Endodermal cell (in vitro differentiated cells): ENCODE measurements around the gene RHEBL1. TPM values are rescaled to one million over a fixed set of nuclear protein-coding genes. Genes with fewer than 3 reads are reported as not detected.
A peak's percentile ranks its signal among the peaks of the same experiment; 100 is the strongest.

ENCODE experiments used
- DNase-seq: peaks from one replicate; pipeline ENCODE4 v3.0.0-alpha.2; 2017
- H3K27ac ChIP-seq: 2 replicates; pipeline ENCODE4 v1.5.1; 2013; ENCODE audit warnings: mild to moderate bottlenecking, low read depth, low read length, moderate library complexity
- H3K27me3 ChIP-seq: 2 replicates; pipeline ENCODE4 v1.6.1; 2013; ENCODE audit warnings: mild to moderate bottlenecking, low read length, moderate library complexity; ENCODE audit not compliant: insufficient read depth, control insufficient read depth, poor library complexity, severe bottlenecking
- H3K36me3 ChIP-seq: 2 replicates; pipeline ENCODE4 v1.7.0; 2013; ENCODE audit warnings: mild to moderate bottlenecking, low read length, moderate library complexity; ENCODE audit not compliant: control insufficient read depth, insufficient read depth
- H3K4me1 ChIP-seq: one replicate; pipeline ENCODE4 v1.7.0; 2013; ENCODE audit warnings: low read length; ENCODE audit not compliant: control insufficient read depth, insufficient read depth
- H3K4me3 ChIP-seq: 2 replicates; pipeline ENCODE4 v1.5.1; 2013; ENCODE audit warnings: mild to moderate bottlenecking, low read length, moderate library complexity
- H3K9ac ChIP-seq: 2 replicates; pipeline ENCODE4 v1.6.1; 2013; ENCODE audit warnings: mild to moderate bottlenecking, low read length, moderate library complexity; ENCODE audit not compliant: poor library complexity, severe bottlenecking; ENCODE audit errors: extremely low read depth
- H3K9me3 ChIP-seq: 2 replicates; pipeline ENCODE4 v1.6.1; 2013; ENCODE audit warnings: mild to moderate bottlenecking, low read length, moderate library complexity; ENCODE audit not compliant: control insufficient read depth
- H3K27ac Mint-ChIP-seq: 2 replicates; pipeline ENCODE4 v1.8.0; 2020; ENCODE audit warnings: mixed read lengths
- H3K27me3 Mint-ChIP-seq: 2 replicates; pipeline ENCODE4 v1.8.0; 2021; ENCODE audit warnings: mild to moderate bottlenecking, mixed read lengths; ENCODE audit not compliant: insufficient read depth
- H3K36me3 Mint-ChIP-seq: 2 replicates; pipeline ENCODE4 v1.8.0; 2020; ENCODE audit warnings: low read depth, mixed read lengths
- H3K4me1 Mint-ChIP-seq: 2 replicates; pipeline ENCODE4 v1.8.0; 2020; ENCODE audit warnings: mixed read lengths
- H3K4me3 Mint-ChIP-seq: 2 replicates; pipeline ENCODE4 v1.8.0; 2020; ENCODE audit warnings: mild to moderate bottlenecking, moderate library complexity, mixed read lengths
- H3K9me3 Mint-ChIP-seq: 2 replicates; pipeline ENCODE4 v1.8.0; 2020; ENCODE audit warnings: mild to moderate bottlenecking, mixed read lengths
- CTCF ChIP-seq: fragments of 200-600 bp; sonication (generic); conservative IDR thresholded peaks from 2 replicates; pipeline ENCODE4 v1.5.0; 2021; ENCODE audit warnings: antibody characterized with exemption, mild to moderate bottlenecking
- WGBS, 2 experiments: methylation state at CpG; one replicate each; pipeline versions ENCODE4 v1.1.5 to v1.1.7; 2013; ENCODE audit warnings: missing lambda C conversion rate in 2 of 2, mixed read lengths in 1 of 2; ENCODE audit not compliant: insufficient coverage in 1 of 2, insufficient read length in 1 of 2; 5-methylcytosine and 5-hydroxymethylcytosine counted together
- total RNA-seq, 2 donors: library from RNA; stranded (reverse); fragmentation: NEBNext Ultra II Directional in 1 of 2; extraction: Animal tissue kit (Norgen Biotek cat#: 25700) in 1 of 2; gene quantifications; 2 replicates in 1 of 2; 3 replicates in 1 of 2; pipeline ENCODE4 v1.2.1, GENCODE V29; 2021

The RHEBL1 gene
- total RNA-seq, 2 donors from 2014 or later = 2.5 to 3.2 TPM

- H3K27me3 Mint-ChIP-seq = peaks cover 85% of the 10 kb centered on the region
- no peak overlapping the region for H3K27ac ChIP-seq
Observed at GRCh38 chr12:49092086-49092815, 22.5 kb upstream of the RHEBL1 start.

GRCh38 chr12:49091836-49092085 is 22.0 kb upstream of the RHEBL1 start:
- Histone ChIP-seq H3K27ac (no peak overlapping the region), H3K4me1 (peaks cover 9% of the 10 kb centered on the region), H3K9ac (no peak overlapping the region), H3K9me3 (no peaks in the 10 kb centered on the region), H3K36me3 (peaks cover 4% of the 10 kb centered on the region), H3K27me3 (peaks cover 90% of the 10 kb centered on the region), H3K4me3 (peak overlapping the region; percentile 50)
- Mint-ChIP-seq H3K36me3 (peaks cover 14% of the 10 kb centered on the region), H3K9me3 (no peaks in the 10 kb centered on the region), H3K27ac (no peak overlapping the region), H3K4me3 (peak overlapping the region; percentile 25), H3K27me3 (peaks cover 90% of the 10 kb centered on the region), H3K4me1 (peaks cover 18% of the 10 kb centered on the region)
- TF ChIP-seq CTCF = no peak
- 3% methylated on average over 14 of the region's 14 CpGs; no CpG with 5 or more reads in 1 of the 2 experiments for WGBS, 2 experiments
- DNase-seq = no peak

More at GRCh38 chr12:49092086-49092815, 22.5 kb upstream of the RHEBL1 start:
- H3K9ac ChIP-seq = no peak overlapping the region
- peaks cover 85% of the 10 kb centered on the region for H3K27me3 ChIP-seq
- DNase-seq = peak; percentile 92
- 8 to 9% methylated on average over 10 to 30 of the region's 32 CpGs for WGBS, 2 experiments
- H3K9me3 Mint-ChIP-seq = no peaks in the 10 kb centered on the region
- peaks cover 9% of the 10 kb centered on the region for H3K4me1 ChIP-seq
- peaks cover 18% of the 10 kb centered on the region for H3K36me3 Mint-ChIP-seq
- peak overlapping the region; percentile 50 for H3K4me3 ChIP-seq
- H3K9me3 ChIP-seq = no peaks in the 10 kb centered on the region
- H3K4me3 Mint-ChIP-seq = peak overlapping the region; percentile 25
- peaks cover 18% of the 10 kb centered on the region for H3K4me1 Mint-ChIP-seq
- peaks cover 9% of the 10 kb centered on the region for H3K36me3 ChIP-seq
- no peak overlapping the region for H3K27ac Mint-ChIP-seq
- peak; percentile 69 for TF ChIP-seq CTCF

GRCh38 chr12:49091056-49091835 is 21.5 kb upstream of the RHEBL1 start:
- no peak for DNase-seq
- Histone ChIP-seq H3K9ac (no peak overlapping the region), H3K36me3 (no peaks in the 10 kb centered on the region), H3K27ac (no peak overlapping the region), H3K4me1 (peaks cover 9% of the 10 kb centered on the region), H3K9me3 (no peaks in the 10 kb centered on the region), H3K27me3 (peaks cover 95% of the 10 kb centered on the region), H3K4me3 (peak overlapping the region; percentile 50)
- Mint-ChIP-seq H3K4me1 (peaks cover 18% of the 10 kb centered on the region), H3K4me3 (no peak overlapping the region), H3K27me3 (peaks cover 95% of the 10 kb centered on the region), H3K27ac (no peak overlapping the region), H3K9me3 (no peaks in the 10 kb centered on the region), H3K36me3 (peaks cover 10% of the 10 kb centered on the region)
- WGBS, 2 experiments = 47 to 65% methylated on average over 23 to 41 of the region's 41 CpGs
- TF ChIP-seq CTCF = no peak
